ENCODE results near the gene TPRX2. TPM values are rescaled to one million over a fixed set of nuclear protein-coding genes. Genes with fewer than 3 reads are reported as not detected.

Gene TPRX2
- total and polyA plus RNA-seq, 2 donors (not counting 1 experiment from before 2014, with no cell fraction given): not detected

- ATAC-seq (ENCODE audit: low read depth): no peak
- Histone ChIP-seq H3K9ac (ENCODE audit: low read length) (no peak overlapping the region), H3K79me2 (ENCODE audit: control insufficient read depth, insufficient read depth, low read length) (no peaks in the 10 kb centered on the region), H2AFZ (ENCODE audit: insufficient read depth, low read depth, low read length, poor library complexity, severe bottlenecking) (no peak overlapping the region), H3K4me3 (ENCODE audit: control extremely low read depth in 1 of 5, extremely low read depth in 1 of 5, insufficient read depth in 1 of 5, low read depth in 2 of 5, low read length in 4 of 5) (no peak overlapping the region), H3K9me3 (ENCODE audit: control extremely low read depth in 1 of 3, control insufficient read depth in 2 of 3, insufficient read depth in 1 of 3, low read length in 2 of 3) (peaks cover 0 to 4% (median 0%) of the 10 kb centered on the region in 3 donors), H3K4me1 (ENCODE audit: control insufficient read depth in 2 of 2, insufficient read depth in 2 of 2, low read length in 2 of 2) (no peaks in the 10 kb centered on the region), H3K27ac (ENCODE audit: low read length in 2 of 2) (no peak overlapping the region), H3K27me3 (replicated peaks in 1 of 4; ENCODE audit: control extremely low read depth in 1 of 4, control insufficient read depth in 3 of 4, insufficient read depth in 4 of 4, low read length in 3 of 4) (no peaks in the 10 kb centered on the region), H4K20me1 (ENCODE audit: control insufficient read depth, insufficient read depth, low read length, poor library complexity, severe bottlenecking) (no peaks in the 10 kb centered on the region), H3K36me3 (replicated peaks in 1 of 2; ENCODE audit: control extremely low read depth in 1 of 2, control insufficient read depth in 1 of 2, extremely low read depth in 1 of 2, insufficient read depth in 2 of 2, low read length in 1 of 2) (no peaks in the 10 kb centered on the region), H3K4me2 (replicated peaks; ENCODE audit: low read depth, low read length, poor library complexity, severe bottlenecking) (no peak overlapping the region)
- TF ChIP-seq EZH2 (IDR thresholded peaks at IDR 0.05; ENCODE audit: borderline replicate concordance, insufficient read depth, low read depth, low read length, poor library complexity, severe bottlenecking) (no peak), CTCF (IDR thresholded peaks at IDR 0.05) (no peak)
- intact Hi-C loops (cut with micrococcal nuclease): no loop called here
- POLR2A ChIA-PET: no interaction called here
- Mint-ChIP-seq H3K27ac (no peak overlapping the region), H3K4me3 (no peak overlapping the region), H3K9me3 (ENCODE audit: insufficient read depth) (no peaks in the 10 kb centered on the region), H3K27me3 (no peaks in the 10 kb centered on the region), H3K4me1 (no peaks in the 10 kb centered on the region)
- WGBS (ENCODE audit: insufficient coverage): 78% methylated on average over 2 of the region's 8 CpGs
- DNase-seq: no peak
- CTCF ChIA-PET: no interaction called here
These were observed 23.0 kb upstream of the TPRX2 start for GRCh38 chr19:47836038-47836437.

GRCh38 chr19:47839411-47839810 lies 19.6 kb upstream of the TPRX2 start:
- intact Hi-C loops (cut with micrococcal nuclease): no loop called here
- H3K27me3 Mint-ChIP-seq: peaks cover 16% of the 10 kb centered on the region
- CTCF ChIA-PET: no interaction called here
- POLR2A ChIA-PET: no interaction called here
- Histone ChIP-seq H3K27ac (ENCODE audit: low read length in 2 of 2) (no peak overlapping the region), H3K36me3 (replicated peaks in 1 of 2; ENCODE audit: control extremely low read depth in 1 of 2, control insufficient read depth in 1 of 2, extremely low read depth in 1 of 2, insufficient read depth in 2 of 2, low read length in 1 of 2) (no peaks in the 10 kb centered on the region), H3K79me2 (ENCODE audit: control insufficient read depth, insufficient read depth, low read length) (no peaks in the 10 kb centered on the region), H3K4me1 (ENCODE audit: control insufficient read depth in 2 of 2, insufficient read depth in 2 of 2, low read length in 2 of 2) (no peaks in the 10 kb centered on the region), H3K27me3 (replicated peaks in 1 of 4; ENCODE audit: control extremely low read depth in 1 of 4, control insufficient read depth in 3 of 4, insufficient read depth in 4 of 4, low read length in 3 of 4) (peaks cover 0 to 2% (median 0%) of the 10 kb centered on the region in 4 experiments), H3K4me2 (replicated peaks; ENCODE audit: low read depth, low read length, poor library complexity, severe bottlenecking) (no peak overlapping the region), H4K20me1 (ENCODE audit: control insufficient read depth, insufficient read depth, low read length, poor library complexity, severe bottlenecking) (no peaks in the 10 kb centered on the region), H3K9me3 (ENCODE audit: control extremely low read depth in 1 of 3, control insufficient read depth in 2 of 3, insufficient read depth in 1 of 3, low read length in 2 of 3) (peaks cover 0 to 4% (median 0%) of the 10 kb centered on the region in 3 donors), H3K9ac (ENCODE audit: low read length) (no peak overlapping the region), H2AFZ (ENCODE audit: insufficient read depth, low read depth, low read length, poor library complexity, severe bottlenecking) (no peak overlapping the region), H3K4me3 (ENCODE audit: control extremely low read depth in 1 of 5, extremely low read depth in 1 of 5, insufficient read depth in 1 of 5, low read depth in 2 of 5, low read length in 4 of 5) (no peak overlapping the region)
- TF ChIP-seq EZH2 (IDR thresholded peaks at IDR 0.05; ENCODE audit: borderline replicate concordance, insufficient read depth, low read depth, low read length, poor library complexity, severe bottlenecking) (no peak), CTCF (IDR thresholded peaks at IDR 0.05) (no peak)
- 91% methylated on average over 16 of the region's 16 CpGs for WGBS (ENCODE audit: insufficient coverage)
- no peak overlapping the region for H3K4me3 Mint-ChIP-seq
- DNase-seq (no peak), ATAC-seq (ENCODE audit: low read depth) (no peak)
- no peaks in the 10 kb centered on the region for H3K4me1 Mint-ChIP-seq
- no peaks in the 10 kb centered on the region for H3K9me3 Mint-ChIP-seq (ENCODE audit: insufficient read depth)
- no peak overlapping the region for H3K27ac Mint-ChIP-seq
